Muscle layer of duodenum (tissue), 2 donors: ENCODE results near the gene ITSN1.
"Not testable (repeated sequence)": the region's sequence is repeated elsewhere in the genome, so short reads cannot be mapped to it uniquely, and the experiment has no call there.

ENCODE experiments used
- H3K27ac ChIP-seq: one replicate; pipeline ENCODE4 v1.7.0; 2013; ENCODE audit warnings: mild to moderate bottlenecking, low read length
- H3K27me3 ChIP-seq: one replicate; pipeline ENCODE4 v1.7.0; 2013; ENCODE audit warnings: low read depth, mild to moderate bottlenecking, control low read depth, low read length
- H3K36me3 ChIP-seq, 2 donors: one replicate each; pipeline ENCODE4 v1.7.0; 2013; ENCODE audit warnings: low read length in 2 of 2, control low read depth in 1 of 2, mild to moderate bottlenecking in 1 of 2; ENCODE audit not compliant: insufficient read depth in 2 of 2, control insufficient read depth in 1 of 2
- H3K4me1 ChIP-seq, 2 donors: one replicate each; pipeline ENCODE4 v1.7.0; 2013; ENCODE audit warnings: low read length in 2 of 2, mild to moderate bottlenecking in 2 of 2, control low read depth in 1 of 2, moderate library complexity in 1 of 2; ENCODE audit not compliant: insufficient read depth in 2 of 2, control insufficient read depth in 1 of 2
- H3K4me3 ChIP-seq, 2 donors: one replicate each; pipeline ENCODE4 v1.7.0; 2013; ENCODE audit warnings: low read length in 2 of 2, low read depth in 1 of 2, mild to moderate bottlenecking in 1 of 2
- H3K9me3 ChIP-seq, 2 donors: one replicate each; pipeline ENCODE4 v1.7.0; 2013; ENCODE audit warnings: low read length in 2 of 2, control low read depth in 1 of 2, mild to moderate bottlenecking in 1 of 2; ENCODE audit not compliant: control insufficient read depth in 1 of 2
- donor health status: healthy.

Gene ITSN1

GRCh38 chr21:33775100-33775828 is 133.0 kb downstream of the ITSN1 start:
- H3K27ac ChIP-seq = no peak overlapping the region
- H3K4me3 ChIP-seq = no peak overlapping the region
- no peaks in the 10 kb centered on the region for H3K4me1 ChIP-seq
- H3K27me3 ChIP-seq = no peaks in the 10 kb centered on the region
- H3K36me3 ChIP-seq = peaks cover 21 to 43% of the 10 kb centered on the region in 2 donors
- H3K9me3 ChIP-seq = peaks cover 0 to 3% of the 10 kb centered on the region in 2 donors

- no peaks in the 10 kb centered on the region for H3K4me1 ChIP-seq
- H3K27me3 ChIP-seq = no peaks in the 10 kb centered on the region
- H3K27ac ChIP-seq = no peak overlapping the region
- peaks cover 0 to 13% of the 10 kb centered on the region in 2 donors for H3K36me3 ChIP-seq
- no peak overlapping the region for H3K4me3 ChIP-seq
- peaks cover 0 to 3% of the 10 kb centered on the region in 2 donors for H3K9me3 ChIP-seq
Observed at GRCh38 chr21:33780631-33781030, 138.3 kb downstream of the ITSN1 start.

- no peak overlapping the region for H3K4me3 ChIP-seq
- no peaks in the 10 kb centered on the region for H3K4me1 ChIP-seq
- H3K36me3 ChIP-seq = peaks cover 0 to 13% of the 10 kb centered on the region in 2 donors
- no peak overlapping the region for H3K27ac ChIP-seq
- peaks cover 0 to 3% of the 10 kb centered on the region in 2 donors for H3K9me3 ChIP-seq
- no peaks in the 10 kb centered on the region for H3K27me3 ChIP-seq
Observed at GRCh38 chr21:33781121-33781520, 138.8 kb downstream of the ITSN1 start.

GRCh38 chr21:33783187-33783979 is 141.1 kb downstream of the ITSN1 start:
- Histone ChIP-seq H3K27me3 (no peaks in the 10 kb centered on the region), H3K36me3 (peaks cover 5 to 13% of the 10 kb centered on the region in 2 donors), H3K27ac (no peak overlapping the region), H3K4me1 (no peaks in the 10 kb centered on the region), H3K9me3 (peaks cover 0 to 3% of the 10 kb centered on the region in 2 donors), H3K4me3 (no peak overlapping the region)

GRCh38 chr21:33787431-33787830 is 145.1 kb downstream of the ITSN1 start:
- Histone ChIP-seq H3K4me3 (no peak overlapping the region), H3K27me3 (no peaks in the 10 kb centered on the region), H3K4me1 (no peaks in the 10 kb centered on the region), H3K36me3 (peaks cover 0 to 5% of the 10 kb centered on the region in 2 donors), H3K9me3 (no peaks in the 10 kb centered on the region), H3K27ac (no peak overlapping the region)

GRCh38 chr21:33788438-33788837 is 146.1 kb downstream of the ITSN1 start:
- not testable (repeated sequence) for H3K9me3 ChIP-seq, H3K4me3 ChIP-seq, H3K4me1 ChIP-seq, H3K27ac ChIP-seq, H3K36me3 ChIP-seq, H3K27me3 ChIP-seq

- no peaks in the 10 kb centered on the region for H3K27me3 ChIP-seq
- H3K4me1 ChIP-seq = no peaks in the 10 kb centered on the region
- H3K36me3 ChIP-seq = peaks cover 0 to 5% of the 10 kb centered on the region in 2 donors
- H3K9me3 ChIP-seq = no peaks in the 10 kb centered on the region
- no peak overlapping the region for H3K27ac ChIP-seq
- no peak overlapping the region for H3K4me3 ChIP-seq
Observed at GRCh38 chr21:33789697-33790096, 147.4 kb downstream of the ITSN1 start.

GRCh38 chr21:33791073-33791472 is 148.8 kb downstream of the ITSN1 start:
- no peak overlapping the region for H3K4me3 ChIP-seq
- no peaks in the 10 kb centered on the region for H3K27me3 ChIP-seq
- no peaks in the 10 kb centered on the region for H3K9me3 ChIP-seq
- H3K4me1 ChIP-seq = no peaks in the 10 kb centered on the region
- peaks cover 0 to 5% of the 10 kb centered on the region in 2 donors for H3K36me3 ChIP-seq
- no peak overlapping the region for H3K27ac ChIP-seq

- Histone ChIP-seq H3K4me1 (no peaks in the 10 kb centered on the region), H3K36me3 (peaks cover 0 to 6% of the 10 kb centered on the region in 2 donors), H3K4me3 (no peak overlapping the region), H3K27ac (no peak overlapping the region), H3K27me3 (no peaks in the 10 kb centered on the region), H3K9me3 (no peaks in the 10 kb centered on the region)
Observed at GRCh38 chr21:33794596-33794995, 152.3 kb downstream of the ITSN1 start.

GRCh38 chr21:33797565-33797964 is 155.3 kb downstream of the ITSN1 start:
- Histone ChIP-seq H3K4me3 (no peak overlapping the region), H3K27ac (no peak overlapping the region), H3K4me1 (no peaks in the 10 kb centered on the region)

GRCh38 chr21:33799378-33800090 is 157.2 kb downstream of the ITSN1 start:
- Histone ChIP-seq H3K4me3 (no peak overlapping the region), H3K27ac (no peak overlapping the region), H3K36me3 (peaks cover 0 to 6% of the 10 kb centered on the region in 2 donors), H3K4me1 (peaks cover 0 to 5% of the 10 kb centered on the region in 2 donors), H3K27me3 (no peaks in the 10 kb centered on the region), H3K9me3 (no peaks in the 10 kb centered on the region)

More at GRCh38 chr21:33797565-33797964, 155.3 kb downstream of the ITSN1 start:
- H3K9me3 ChIP-seq = no peaks in the 10 kb centered on the region
- H3K27me3 ChIP-seq = no peaks in the 10 kb centered on the region
- H3K36me3 ChIP-seq = peaks cover 0 to 6% of the 10 kb centered on the region in 2 donors
